Heart left ventricle (tissue), 16 donors: ENCODE data around the gene IGFN1. TPM values are rescaled to one million over a fixed set of nuclear protein-coding genes. Genes with fewer than 3 reads are reported as not detected.

ENCODE experiments used
- ATAC-seq, 4 donors: fragments of 200-7000 bp; cut with Tn5 transposase; one replicate each; pipeline ENCODE4 v1.9.1; 2020 to 2022; ENCODE audit warnings: moderate library complexity in 4 of 4, mild to moderate bottlenecking in 3 of 4, moderate number of reproducible peaks in 1 of 4
- DNase-seq, 5 donors: peaks; one replicate each; pipeline ENCODE4 v3.0.0-alpha.2; 2020
- H3K27ac ChIP-seq, 12 donors: fragments of 200-600 bp; sonication (generic) in 4 of 12; one replicate each; pipeline versions ENCODE4 v1.5.0 to v1.8.0; 2016 to 2022; ENCODE audit warnings: mild to moderate bottlenecking in 2 of 12
- H3K27me3 ChIP-seq, 9 donors: fragments of 200-600 bp; sonication (generic) in 2 of 9; one replicate each; pipeline versions ENCODE4 v1.5.1 to v1.8.0; 2016 to 2022; ENCODE audit warnings: mild to moderate bottlenecking in 3 of 9
- H3K36me3 ChIP-seq, 9 donors: fragments of 200-600 bp; sonication (generic) in 2 of 9; one replicate each; pipeline versions ENCODE4 v1.5.0 to v1.8.0; 2018 to 2022; ENCODE audit warnings: mild to moderate bottlenecking in 2 of 9
- H3K4me1 ChIP-seq, 12 donors: fragments of 200-600 bp; sonication (generic) in 4 of 12; one replicate each; pipeline versions ENCODE4 v1.5.0 to v1.8.0; 2016 to 2022; ENCODE audit warnings: mild to moderate bottlenecking in 3 of 12
- H3K4me3 ChIP-seq, 12 donors: fragments of 200-600 bp; sonication (generic) in 4 of 12; one replicate each; pipeline versions ENCODE4 v1.5.0 to v1.8.0; 2017 to 2022; ENCODE audit warnings: mild to moderate bottlenecking in 9 of 12, moderate library complexity in 4 of 12
- H3K9me3 ChIP-seq, 12 donors: fragments of 200-600 bp; sonication (generic) in 4 of 12; one replicate each; pipeline versions ENCODE4 v1.5.0 to v1.8.0; 2016 to 2022; ENCODE audit warnings: mild to moderate bottlenecking in 1 of 12
- POLR2A ChIP-seq, 2 donors: fragments of 450-650 bp; IDR thresholded peaks; one replicate each; pipeline ENCODE4 v1.6.1; 2017; ENCODE audit warnings: antibody characterized with exemption in 2 of 2, mild to moderate bottlenecking in 2 of 2, moderate library complexity in 2 of 2
- WGBS, 4 donors: extraction: QIAGEN DNeasy Blood & Tissue Kit in 2 of 4; methylation state at CpG; one replicate each; pipeline versions ENCODE4 v1.1.5 to v1.1.7; 2013 to 2018; 5-methylcytosine and 5-hydroxymethylcytosine counted together
- intact Hi-C, 10 donors: fragments of 100-400 bp; cut with DNase I; formaldehyde crosslinking; loops; one replicate each; pipeline versions ENCODE4 v1.11.1 to v1.14.2; 2022
- polyA plus RNA-seq, 2 donors: library from polyadenylated mRNA; stranded (reverse); fragments of 200-250 nt; gene quantifications; one replicate each; pipeline ENCODE4 v1.2.3, GENCODE V29; 2013
- total RNA-seq, 9 donors: library from RNA; depleted of rRNA in 2 of 9; stranded (reverse); fragments of >200 nt in 2 of 9; fragmentation: NEBNext Ultra II Directional in 3 of 9; extraction: Animal tissue kit (Norgen Biotek cat#: 25700) in 3 of 9; gene quantifications; one replicate each; pipeline versions ENCODE4 v1.1.0 to v1.2.4, GENCODE V29; 2016 to 2023
- TF ChIP-seq, protein P1 (sequence below), 12 donors: fragments of 200-600 bp; sonication (generic) in 4 of 12; IDR thresholded peaks; one replicate each; pipeline versions ENCODE4 v1.5.0 to v1.8.0; 2018 to 2022; ENCODE audit warnings: antibody characterized with exemption in 12 of 12, mild to moderate bottlenecking in 5 of 12
- donor health status: ischemic (EF 13 %, LVEDD 7.1; RV severe dilation, severe dysfunction).
- donor health status: healthy with polysubstance abuse.
- donor health status: DM: no; HTN: yes; CAD: no.
- donor health status: DM: no; HTN: no; CAD: no.
- donor health status: ischemic (EF 25% LVEDD 6.9; RV normal size, moderate dysfunction).
- donor health status: ischemic (EF 25% LVEDD 5.7; RV mildly dilated, moderate dysfunction).
- donor health status: healthy.
- donor health status: DM: yes; HTN: yes; CAD: no.
- donor health status: ischemic (EF 35%, LVEDD 5.7; RV mildly dilated, moderate dysfunction).
- donor health status: nonischemic (EF 11% LVEDD 7.7; RV severe dilation, severe dysfunction).
- donor health status: DM: yes; HTN: yes; CAD: no.
- donor health status: PGD.
- donor health status: ischemic (EF 29% LVEDD 5.4; RV normal size, mild dysfunction).
- donor health status: nonischemic (EF 23%, LVEDD 6.1; RV moderate dilation, normal function).

Gene IGFN1
- total and polyA plus RNA-seq, 11 donors: 0.03 to 0.04 TPM; not detected in 9

- DNase-seq (no peak), ATAC-seq (no peak)
- WGBS, 4 donors: 74 to 98% (median 87%) methylated on average over 4 of the region's 4 CpGs
- intact Hi-C loops: no loop called here
- H3K36me3 ChIP-seq: no peaks in the 10 kb centered on the region
- TF ChIP-seq POLR2A (IDR thresholded peaks at IDR 0.05): no peak
- TF ChIP-seq, protein P1, sequence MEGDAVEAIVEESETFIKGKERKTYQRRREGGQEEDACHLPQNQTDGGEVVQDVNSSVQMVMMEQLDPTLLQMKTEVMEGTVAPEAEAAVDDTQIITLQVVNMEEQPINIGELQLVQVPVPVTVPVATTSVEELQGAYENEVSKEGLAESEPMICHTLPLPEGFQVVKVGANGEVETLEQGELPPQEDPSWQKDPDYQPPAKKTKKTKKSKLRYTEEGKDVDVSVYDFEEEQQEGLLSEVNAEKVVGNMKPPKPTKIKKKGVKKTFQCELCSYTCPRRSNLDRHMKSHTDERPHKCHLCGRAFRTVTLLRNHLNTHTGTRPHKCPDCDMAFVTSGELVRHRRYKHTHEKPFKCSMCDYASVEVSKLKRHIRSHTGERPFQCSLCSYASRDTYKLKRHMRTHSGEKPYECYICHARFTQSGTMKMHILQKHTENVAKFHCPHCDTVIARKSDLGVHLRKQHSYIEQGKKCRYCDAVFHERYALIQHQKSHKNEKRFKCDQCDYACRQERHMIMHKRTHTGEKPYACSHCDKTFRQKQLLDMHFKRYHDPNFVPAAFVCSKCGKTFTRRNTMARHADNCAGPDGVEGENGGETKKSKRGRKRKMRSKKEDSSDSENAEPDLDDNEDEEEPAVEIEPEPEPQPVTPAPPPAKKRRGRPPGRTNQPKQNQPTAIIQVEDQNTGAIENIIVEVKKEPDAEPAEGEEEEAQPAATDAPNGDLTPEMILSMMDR (IDR thresholded peaks at IDR 0.05): no peak
- H3K4me3 ChIP-seq: no peak overlapping the region
- no peak overlapping the region for H3K27ac ChIP-seq
- H3K27me3 ChIP-seq: no peaks in the 10 kb centered on the region
- H3K4me1 ChIP-seq: peaks cover 0 to 19% (median 8%) of the 10 kb centered on the region in 12 donors
- no peaks in the 10 kb centered on the region for H3K9me3 ChIP-seq
Observed at GRCh38 chr1:201172999-201173610, 17.5 kb upstream of the IGFN1 start.

DNA sequence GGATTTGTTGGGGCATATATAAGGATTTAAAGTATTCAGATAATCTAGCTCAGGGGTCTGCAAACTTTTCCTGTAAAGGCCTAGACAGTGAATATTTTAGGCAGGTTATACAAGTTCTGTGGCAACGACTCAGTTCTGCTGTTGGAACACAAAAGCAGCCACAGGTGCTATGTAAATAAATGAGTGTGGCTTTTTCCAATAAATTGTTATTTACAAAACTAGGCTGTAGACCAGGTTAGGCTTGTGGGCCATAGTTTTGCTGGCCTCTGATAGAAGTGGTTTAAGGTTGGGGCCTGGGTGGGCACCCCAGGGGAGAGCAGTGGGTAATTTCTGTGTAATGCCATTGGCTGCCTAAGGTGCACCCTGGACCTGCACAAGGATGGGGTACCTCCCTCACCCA, 16.9 kb upstream of the IGFN1 start:
- TF ChIP-seq, protein P1 (IDR thresholded peaks at IDR 0.05): no peak
- TF ChIP-seq POLR2A (IDR thresholded peaks at IDR 0.05): no peak
- no peaks in the 10 kb centered on the region for H3K36me3 ChIP-seq
- 87 to 90% (median 89%) methylated on average over 1 of the region's 1 CpG for WGBS, 4 donors
- ATAC-seq (no peak), DNase-seq (no peak)
- H3K9me3 ChIP-seq: peaks cover 0 to 1% (median 0%) of the 10 kb centered on the region in 12 donors
- intact Hi-C loops: no loop called here
- H3K27me3 ChIP-seq: no peaks in the 10 kb centered on the region
- H3K27ac ChIP-seq: no peak overlapping the region
- no peak overlapping the region for H3K4me3 ChIP-seq
- H3K4me1 ChIP-seq: peaks cover 0 to 19% (median 8%) of the 10 kb centered on the region in 12 donors

DNA sequence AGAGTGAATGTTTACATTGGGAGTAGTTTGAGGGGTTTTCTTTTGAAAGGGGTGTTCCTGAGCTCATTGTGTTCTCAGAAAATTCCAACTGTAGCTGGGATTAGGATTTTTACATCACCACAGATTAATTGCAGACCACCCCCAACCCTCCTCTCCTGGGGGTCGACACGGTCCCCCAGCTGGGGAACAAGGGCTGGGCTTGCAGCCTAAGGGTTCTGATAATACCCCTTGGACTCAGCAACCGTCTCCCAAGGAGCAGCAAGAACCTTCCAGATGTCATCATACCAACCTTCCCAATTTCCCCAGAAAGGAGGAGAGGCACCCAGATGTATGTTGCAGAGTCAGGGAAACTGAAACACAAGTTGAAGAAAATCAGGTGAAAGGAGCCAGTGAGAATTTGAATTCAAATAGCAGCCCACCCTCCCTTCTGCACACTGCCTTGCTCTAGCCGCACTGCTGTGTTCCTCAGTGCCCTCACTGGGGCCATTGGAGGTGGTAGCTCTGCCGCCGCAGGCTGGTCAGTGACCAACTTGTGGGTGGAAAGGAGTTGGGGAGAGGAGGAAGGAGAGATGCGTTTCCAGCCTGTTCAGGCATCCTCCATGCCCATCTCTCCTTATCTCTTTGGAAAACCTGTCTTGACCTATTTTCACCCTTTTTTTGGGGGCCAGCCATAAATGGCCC, 14.7 kb upstream of the IGFN1 start:
- DNase-seq (no peak), ATAC-seq (no peak)
- intact Hi-C loops: no loop called here
- Histone ChIP-seq H3K27ac (no peak overlapping the region), H3K9me3 (peaks cover 0 to 3% (median 0%) of the 10 kb centered on the region in 12 donors), H3K4me1 (peaks cover 0 to 7% (median 4%) of the 10 kb centered on the region in 12 donors), H3K36me3 (no peaks in the 10 kb centered on the region), H3K4me3 (no peak overlapping the region), H3K27me3 (no peaks in the 10 kb centered on the region)
- 77 to 87% (median 84%) methylated on average over 7 of the region's 7 CpGs for WGBS, 4 donors
- TF ChIP-seq, protein P1 (IDR thresholded peaks at IDR 0.05): no peak
- no peak for TF ChIP-seq POLR2A (IDR thresholded peaks at IDR 0.05)

GRCh38 chr1:201176940-201177339, 13.7 kb upstream of the IGFN1 start:
- Histone ChIP-seq H3K36me3 (no peaks in the 10 kb centered on the region), H3K4me3 (no peak overlapping the region), H3K4me1 (no peaks in the 10 kb centered on the region), H3K27ac (no peak overlapping the region), H3K27me3 (no peaks in the 10 kb centered on the region), H3K9me3 (peaks cover 0 to 3% (median 0%) of the 10 kb centered on the region in 12 donors)
- ATAC-seq: peak in 1 of 4 donors; percentile 14
- no peak for DNase-seq
- 63 to 75% (median 71%) methylated on average over 2 of the region's 2 CpGs for WGBS, 4 donors
- intact Hi-C loops: no loop called here
- TF ChIP-seq, protein P1 (IDR thresholded peaks at IDR 0.05): no peak
- TF ChIP-seq POLR2A (IDR thresholded peaks at IDR 0.05): no peak
